Liver (tissue), 3 donors: ENCODE data around the gene PLEKHA5.

Experiments used
- EGR1 ChIP-seq, 2 donors: IDR thresholded peaks; 2 replicates each; pipeline ENCODE4 v1.6.1; 2016 to 2018; ENCODE audit warnings: antibody characterized with exemption in 2 of 2, low read depth in 2 of 2
- FOXA1 ChIP-seq: IDR thresholded peaks from 2 replicates; pipeline ENCODE4 v1.6.1; 2016; ENCODE audit warnings: antibody characterized with exemption
- GABPA ChIP-seq, 2 donors: IDR thresholded peaks in 1 of 2; conservative IDR thresholded peaks in 1 of 2; 2 replicates each; pipeline ENCODE4 v1.6.1; 2016; ENCODE audit warnings: antibody characterized with exemption in 2 of 2, mild to moderate bottlenecking in 1 of 2, moderate library complexity in 1 of 2
- JUND ChIP-seq, 2 donors: IDR thresholded peaks; 2 replicates each; pipeline ENCODE4 v1.6.1; 2016; ENCODE audit warnings: antibody characterized with exemption in 2 of 2
- NR2F2 ChIP-seq: IDR thresholded peaks from 2 replicates; pipeline ENCODE4 v1.6.1; 2016; ENCODE audit warnings: antibody characterized with exemption
- RAD21 ChIP-seq, 2 donors: IDR thresholded peaks; 2 replicates each; pipeline ENCODE4 v1.6.1; 2016; ENCODE audit warnings: antibody characterized with exemption in 2 of 2, mild to moderate bottlenecking in 2 of 2
- RXRA ChIP-seq, 2 donors: IDR thresholded peaks; 2 replicates each; pipeline ENCODE4 v1.6.1; 2017 to 2018; ENCODE audit warnings: antibody characterized with exemption in 2 of 2, mild to moderate bottlenecking in 1 of 2
- TAF1 ChIP-seq: conservative IDR thresholded peaks from 2 replicates; pipeline ENCODE4 v1.6.1; 2016; ENCODE audit warnings: antibody characterized with exemption, mild to moderate bottlenecking
- YY1 ChIP-seq: IDR thresholded peaks from 2 replicates; pipeline ENCODE4 v1.6.1; 2016; ENCODE audit warnings: antibody characterized with exemption, mild to moderate bottlenecking
- TF ChIP-seq, protein P1 (sequence below): IDR thresholded peaks from 2 replicates; pipeline ENCODE4 v1.6.1; 2016; ENCODE audit warnings: antibody characterized with exemption
- TF ChIP-seq, protein P2 (sequence below): fragments of 150-350 bp; IDR thresholded peaks from 2 replicates; pipeline ENCODE4 v1.5.1; 2017; ENCODE audit warnings: improper control_type of control experiment, low read depth, low read length; ENCODE audit not compliant: missing input control
- TF ChIP-seq, protein P3 (sequence below): IDR thresholded peaks from 2 replicates; pipeline ENCODE4 v1.6.1; 2016; ENCODE audit warnings: antibody characterized with exemption, mild to moderate bottlenecking
- donor health status: healthy.
- donor health status: healthy.

DNA sequence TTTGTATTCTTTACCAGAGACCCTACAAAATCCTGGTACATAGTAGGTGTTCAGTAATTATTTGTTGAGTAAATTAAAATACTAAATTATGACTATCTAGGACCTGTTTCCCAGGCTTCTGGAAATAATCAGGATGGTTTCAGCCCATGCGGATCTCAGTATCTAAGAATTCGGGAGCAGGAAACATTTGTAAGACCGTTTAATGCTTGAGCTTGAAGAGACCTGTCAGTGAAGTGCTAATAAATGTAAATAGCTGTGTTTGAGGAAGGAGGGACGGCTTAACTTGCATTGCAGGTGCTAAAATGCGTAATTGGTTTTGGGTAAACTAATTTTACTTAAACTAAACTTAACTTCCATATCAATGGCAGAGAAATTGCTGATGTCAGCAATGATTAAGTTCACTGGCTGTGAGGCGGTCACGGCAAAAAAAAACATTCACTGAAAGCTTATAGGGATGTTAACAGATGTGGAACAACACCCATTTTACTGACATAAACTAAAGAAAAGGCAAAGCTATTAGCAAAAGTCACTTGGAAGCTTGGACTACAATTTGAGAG is 281.2 kb downstream of the PLEKHA5 start:
- TF ChIP-seq, protein P1, sequence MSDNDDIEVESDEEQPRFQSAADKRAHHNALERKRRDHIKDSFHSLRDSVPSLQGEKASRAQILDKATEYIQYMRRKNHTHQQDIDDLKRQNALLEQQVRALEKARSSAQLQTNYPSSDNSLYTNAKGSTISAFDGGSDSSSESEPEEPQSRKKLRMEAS: no peak
- TF ChIP-seq RAD21 (IDR thresholded peaks at IDR 0.05): no peak
- TF ChIP-seq, protein P2, sequence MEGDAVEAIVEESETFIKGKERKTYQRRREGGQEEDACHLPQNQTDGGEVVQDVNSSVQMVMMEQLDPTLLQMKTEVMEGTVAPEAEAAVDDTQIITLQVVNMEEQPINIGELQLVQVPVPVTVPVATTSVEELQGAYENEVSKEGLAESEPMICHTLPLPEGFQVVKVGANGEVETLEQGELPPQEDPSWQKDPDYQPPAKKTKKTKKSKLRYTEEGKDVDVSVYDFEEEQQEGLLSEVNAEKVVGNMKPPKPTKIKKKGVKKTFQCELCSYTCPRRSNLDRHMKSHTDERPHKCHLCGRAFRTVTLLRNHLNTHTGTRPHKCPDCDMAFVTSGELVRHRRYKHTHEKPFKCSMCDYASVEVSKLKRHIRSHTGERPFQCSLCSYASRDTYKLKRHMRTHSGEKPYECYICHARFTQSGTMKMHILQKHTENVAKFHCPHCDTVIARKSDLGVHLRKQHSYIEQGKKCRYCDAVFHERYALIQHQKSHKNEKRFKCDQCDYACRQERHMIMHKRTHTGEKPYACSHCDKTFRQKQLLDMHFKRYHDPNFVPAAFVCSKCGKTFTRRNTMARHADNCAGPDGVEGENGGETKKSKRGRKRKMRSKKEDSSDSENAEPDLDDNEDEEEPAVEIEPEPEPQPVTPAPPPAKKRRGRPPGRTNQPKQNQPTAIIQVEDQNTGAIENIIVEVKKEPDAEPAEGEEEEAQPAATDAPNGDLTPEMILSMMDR: no peak
- TF ChIP-seq, protein P3, sequence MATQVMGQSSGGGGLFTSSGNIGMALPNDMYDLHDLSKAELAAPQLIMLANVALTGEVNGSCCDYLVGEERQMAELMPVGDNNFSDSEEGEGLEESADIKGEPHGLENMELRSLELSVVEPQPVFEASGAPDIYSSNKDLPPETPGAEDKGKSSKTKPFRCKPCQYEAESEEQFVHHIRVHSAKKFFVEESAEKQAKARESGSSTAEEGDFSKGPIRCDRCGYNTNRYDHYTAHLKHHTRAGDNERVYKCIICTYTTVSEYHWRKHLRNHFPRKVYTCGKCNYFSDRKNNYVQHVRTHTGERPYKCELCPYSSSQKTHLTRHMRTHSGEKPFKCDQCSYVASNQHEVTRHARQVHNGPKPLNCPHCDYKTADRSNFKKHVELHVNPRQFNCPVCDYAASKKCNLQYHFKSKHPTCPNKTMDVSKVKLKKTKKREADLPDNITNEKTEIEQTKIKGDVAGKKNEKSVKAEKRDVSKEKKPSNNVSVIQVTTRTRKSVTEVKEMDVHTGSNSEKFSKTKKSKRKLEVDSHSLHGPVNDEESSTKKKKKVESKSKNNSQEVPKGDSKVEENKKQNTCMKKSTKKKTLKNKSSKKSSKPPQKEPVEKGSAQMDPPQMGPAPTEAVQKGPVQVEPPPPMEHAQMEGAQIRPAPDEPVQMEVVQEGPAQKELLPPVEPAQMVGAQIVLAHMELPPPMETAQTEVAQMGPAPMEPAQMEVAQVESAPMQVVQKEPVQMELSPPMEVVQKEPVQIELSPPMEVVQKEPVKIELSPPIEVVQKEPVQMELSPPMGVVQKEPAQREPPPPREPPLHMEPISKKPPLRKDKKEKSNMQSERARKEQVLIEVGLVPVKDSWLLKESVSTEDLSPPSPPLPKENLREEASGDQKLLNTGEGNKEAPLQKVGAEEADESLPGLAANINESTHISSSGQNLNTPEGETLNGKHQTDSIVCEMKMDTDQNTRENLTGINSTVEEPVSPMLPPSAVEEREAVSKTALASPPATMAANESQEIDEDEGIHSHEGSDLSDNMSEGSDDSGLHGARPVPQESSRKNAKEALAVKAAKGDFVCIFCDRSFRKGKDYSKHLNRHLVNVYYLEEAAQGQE: no peak
- no peak for TF ChIP-seq YY1
- TF ChIP-seq FOXA1: no peak
- no peak for TF ChIP-seq RXRA (IDR thresholded peaks at IDR 0.05)
- no peak for TF ChIP-seq GABPA (IDR thresholded peaks at IDR 0.05 in 1 of 2, conservative IDR thresholded peaks at IDR 0.05 in 1 of 2)
- TF ChIP-seq NR2F2: no peak
- TF ChIP-seq EGR1 (IDR thresholded peaks at IDR 0.05; ENCODE audit: low read depth in 2 of 2): no peak
- no peak for TF ChIP-seq TAF1
- no peak for TF ChIP-seq JUND (IDR thresholded peaks at IDR 0.05)
